SK-N-SH treated with all-trans-retinoic acid at 6 μM for 48 hours (cell line): ENCODE measurements around the gene MEIS1.
"Not testable (repeated sequence)": the region's sequence is repeated elsewhere in the genome, so short reads cannot be mapped to it uniquely, and the experiment has no call there.

Experiments
- ATAC-seq: fragments of 200-7000 bp; cut with Tn5 transposase; 3 replicates; pipeline ENCODE4 v1.9.1; 2020; ENCODE audit warnings: mild to moderate bottlenecking, moderate library complexity
- ARNTL ChIP-seq: fragments of 450-650 bp; formaldehyde crosslinking; IDR thresholded peaks from 2 replicates; pipeline ENCODE4 v1.5.0; 2020; ENCODE audit warnings: low read depth, mild to moderate bottlenecking, moderate library complexity, borderline replicate concordance
- ESRRG ChIP-seq: fragments of 250-450 bp; sonication (Bioruptor Pico); IDR thresholded peaks from 2 replicates; pipeline ENCODE4 v1.6.1; 2021; ENCODE audit warnings: mild to moderate bottlenecking
- GLIS3 ChIP-seq: fragments of 250-450 bp; sonication (Bioruptor Pico); IDR thresholded peaks from 2 replicates; pipeline ENCODE4 v1.5.0; 2020; ENCODE audit warnings: mild to moderate bottlenecking, moderate library complexity
- OSR1 ChIP-seq: fragments of 250-450 bp; sonication (Bioruptor Pico); IDR thresholded peaks from 2 replicates; pipeline ENCODE4 v1.8.0; 2022; ENCODE audit warnings: moderate library complexity, mild to moderate bottlenecking, inconsistent platforms
- PPARA ChIP-seq: fragments of 250-450 bp; sonication (Bioruptor Pico); IDR thresholded peaks from 2 replicates; pipeline ENCODE4 v1.5.0; 2020; ENCODE audit warnings: mild to moderate bottlenecking, borderline replicate concordance
- RARB ChIP-seq: fragments of 250-450 bp; sonication (Bioruptor Pico); IDR thresholded peaks from 2 replicates; pipeline ENCODE4 v1.8.0; 2021; ENCODE audit warnings: mild to moderate bottlenecking, moderate library complexity
- SNAI2 ChIP-seq: fragments of 250-450 bp; sonication (Bioruptor Pico); IDR thresholded peaks from 2 replicates; pipeline ENCODE4 v1.5.0; 2020; ENCODE audit warnings: mild to moderate bottlenecking, moderate library complexity
- TCF4 ChIP-seq: fragments of 250-450 bp; sonication (Bioruptor Pico); IDR thresholded peaks from 2 replicates; pipeline ENCODE4 v1.8.0; 2021; ENCODE audit warnings: mild to moderate bottlenecking, moderate library complexity, borderline replicate concordance
- TOX ChIP-seq: fragments of 250-450 bp; sonication (Bioruptor Pico); IDR thresholded peaks from 2 replicates; pipeline ENCODE4 v1.8.0; 2021; ENCODE audit warnings: mild to moderate bottlenecking, moderate library complexity, borderline replicate concordance
- ZC3H10 ChIP-seq: fragments of 250-450 bp; sonication (Bioruptor Pico); IDR thresholded peaks from 2 replicates; pipeline ENCODE4 v1.5.1; 2021; ENCODE audit warnings: mild to moderate bottlenecking, moderate library complexity
- ZFP3 ChIP-seq: fragments of 250-450 bp; sonication (Bioruptor Pico); IDR thresholded peaks from 2 replicates; pipeline ENCODE4 v1.5.0; 2020; ENCODE audit warnings: mild to moderate bottlenecking, moderate library complexity
- ZFP30 ChIP-seq: fragments of 450-650 bp; formaldehyde crosslinking; IDR thresholded peaks from 2 replicates; pipeline ENCODE4 v1.5.0; 2022; ENCODE audit warnings: mild to moderate bottlenecking, moderate library complexity
- ZNF565 ChIP-seq: fragments of 450-650 bp; formaldehyde crosslinking; conservative IDR thresholded peaks from 2 replicates; pipeline ENCODE4 v1.5.0; 2020; ENCODE audit warnings: low read depth, mild to moderate bottlenecking, moderate library complexity
- ZNF70 ChIP-seq: fragments of 450-650 bp; formaldehyde crosslinking; IDR thresholded peaks from 2 replicates; pipeline ENCODE4 v1.5.0; 2020; ENCODE audit warnings: mild to moderate bottlenecking, moderate library complexity
- ZNF8 ChIP-seq: fragments of 450-650 bp; formaldehyde crosslinking; IDR thresholded peaks from 2 replicates; pipeline ENCODE4 v1.5.0; 2020; ENCODE audit warnings: mild to moderate bottlenecking, moderate library complexity
- TF ChIP-seq, protein P1 (sequence below): fragments of 250-450 bp; sonication (Bioruptor Pico); IDR thresholded peaks from 2 replicates; pipeline ENCODE4 v1.8.0; 2021; ENCODE audit warnings: low read depth, mild to moderate bottlenecking, moderate library complexity, borderline replicate concordance
- TF ChIP-seq, protein P2 (sequence below): fragments of 250-450 bp; sonication (Bioruptor Pico); IDR thresholded peaks from 2 replicates; pipeline ENCODE4 v1.8.0; 2020; ENCODE audit warnings: mild to moderate bottlenecking, moderate library complexity, borderline replicate concordance
- TF ChIP-seq, protein P3 (sequence below): fragments of 250-450 bp; sonication (Bioruptor Pico); IDR thresholded peaks from 2 replicates; pipeline ENCODE4 v1.5.1; 2020; ENCODE audit warnings: low read depth, mild to moderate bottlenecking, moderate library complexity
- TF ChIP-seq, protein P4 (sequence below): fragments of 250-450 bp; sonication (Bioruptor Pico); IDR thresholded peaks from 2 replicates; pipeline ENCODE4 v1.5.1; 2021; ENCODE audit warnings: mild to moderate bottlenecking, moderate library complexity
- TF ChIP-seq, protein P5 (sequence below): fragments of 250-450 bp; sonication (Bioruptor Pico); IDR thresholded peaks from 2 replicates; pipeline ENCODE4 v1.5.0; 2020; ENCODE audit warnings: mild to moderate bottlenecking, moderate library complexity

The MEIS1 gene

DNA sequence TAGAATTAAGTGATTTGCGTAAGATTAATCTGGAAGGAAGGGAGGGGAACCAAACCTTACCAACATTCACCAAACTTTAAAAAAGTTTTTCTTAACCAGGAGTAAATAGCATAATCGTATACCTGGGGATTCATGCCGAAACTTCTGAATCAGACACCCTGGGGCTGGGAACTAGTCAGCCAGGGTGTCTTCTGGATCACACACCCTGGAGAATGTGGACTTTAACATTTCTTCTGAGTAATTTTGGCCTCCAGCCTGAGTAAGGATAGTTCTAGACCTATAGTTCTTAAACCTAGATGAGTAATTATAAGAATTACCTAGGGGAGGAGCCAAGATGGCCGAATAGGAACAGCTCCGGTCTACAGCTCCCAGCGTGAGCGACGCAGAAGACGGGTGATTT lies 44.1 kb upstream of the MEIS1 start:
- ATAC-seq = no peak
- no peak for TF ChIP-seq ZNF70 (CRISPR knock-in tag)
- no peak for TF ChIP-seq ARNTL (CRISPR knock-in tag)
- TF ChIP-seq ZC3H10 (CRISPR knock-in tag) = no peak
- TF ChIP-seq RARB (CRISPR knock-in tag) = no peak
- no peak for TF ChIP-seq ZFP3 (CRISPR knock-in tag)
- TF ChIP-seq, protein P1, sequence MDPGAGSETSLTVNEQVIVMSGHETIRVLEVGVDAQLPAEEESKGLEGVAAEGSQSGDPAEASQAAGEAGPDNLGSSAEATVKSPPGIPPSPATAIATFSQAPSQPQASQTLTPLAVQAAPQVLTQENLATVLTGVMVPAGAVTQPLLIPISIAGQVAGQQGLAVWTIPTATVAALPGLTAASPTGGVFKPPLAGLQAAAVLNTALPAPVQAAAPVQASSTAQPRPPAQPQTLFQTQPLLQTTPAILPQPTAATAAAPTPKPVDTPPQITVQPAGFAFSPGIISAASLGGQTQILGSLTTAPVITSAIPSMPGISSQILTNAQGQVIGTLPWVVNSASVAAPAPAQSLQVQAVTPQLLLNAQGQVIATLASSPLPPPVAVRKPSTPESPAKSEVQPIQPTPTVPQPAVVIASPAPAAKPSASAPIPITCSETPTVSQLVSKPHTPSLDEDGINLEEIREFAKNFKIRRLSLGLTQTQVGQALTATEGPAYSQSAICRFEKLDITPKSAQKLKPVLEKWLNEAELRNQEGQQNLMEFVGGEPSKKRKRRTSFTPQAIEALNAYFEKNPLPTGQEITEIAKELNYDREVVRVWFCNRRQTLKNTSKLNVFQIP (CRISPR knock-in tag) = no peak
- no peak for TF ChIP-seq OSR1
- TF ChIP-seq, protein P2, sequence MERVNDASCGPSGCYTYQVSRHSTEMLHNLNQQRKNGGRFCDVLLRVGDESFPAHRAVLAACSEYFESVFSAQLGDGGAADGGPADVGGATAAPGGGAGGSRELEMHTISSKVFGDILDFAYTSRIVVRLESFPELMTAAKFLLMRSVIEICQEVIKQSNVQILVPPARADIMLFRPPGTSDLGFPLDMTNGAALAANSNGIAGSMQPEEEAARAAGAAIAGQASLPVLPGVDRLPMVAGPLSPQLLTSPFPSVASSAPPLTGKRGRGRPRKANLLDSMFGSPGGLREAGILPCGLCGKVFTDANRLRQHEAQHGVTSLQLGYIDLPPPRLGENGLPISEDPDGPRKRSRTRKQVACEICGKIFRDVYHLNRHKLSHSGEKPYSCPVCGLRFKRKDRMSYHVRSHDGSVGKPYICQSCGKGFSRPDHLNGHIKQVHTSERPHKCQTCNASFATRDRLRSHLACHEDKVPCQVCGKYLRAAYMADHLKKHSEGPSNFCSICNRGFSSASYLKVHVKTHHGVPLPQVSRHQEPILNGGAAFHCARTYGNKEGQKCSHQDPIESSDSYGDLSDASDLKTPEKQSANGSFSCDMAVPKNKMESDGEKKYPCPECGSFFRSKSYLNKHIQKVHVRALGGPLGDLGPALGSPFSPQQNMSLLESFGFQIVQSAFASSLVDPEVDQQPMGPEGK = no peak
- TF ChIP-seq ZNF8 (CRISPR knock-in tag) = no peak
- no peak for TF ChIP-seq ESRRG
- TF ChIP-seq, protein P3, sequence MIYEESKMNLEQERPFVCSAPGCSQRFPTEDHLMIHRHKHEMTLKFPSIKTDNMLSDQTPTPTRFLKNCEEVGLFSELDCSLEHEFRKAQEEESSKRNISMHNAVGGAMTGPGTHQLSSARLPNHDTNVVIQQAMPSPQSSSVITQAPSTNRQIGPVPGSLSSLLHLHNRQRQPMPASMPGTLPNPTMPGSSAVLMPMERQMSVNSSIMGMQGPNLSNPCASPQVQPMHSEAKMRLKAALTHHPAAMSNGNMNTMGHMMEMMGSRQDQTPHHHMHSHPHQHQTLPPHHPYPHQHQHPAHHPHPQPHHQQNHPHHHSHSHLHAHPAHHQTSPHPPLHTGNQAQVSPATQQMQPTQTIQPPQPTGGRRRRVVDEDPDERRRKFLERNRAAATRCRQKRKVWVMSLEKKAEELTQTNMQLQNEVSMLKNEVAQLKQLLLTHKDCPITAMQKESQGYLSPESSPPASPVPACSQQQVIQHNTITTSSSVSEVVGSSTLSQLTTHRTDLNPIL (CRISPR knock-in tag) = no peak
- TF ChIP-seq TCF4 (CRISPR knock-in tag) = no peak
- no peak for TF ChIP-seq SNAI2 (CRISPR knock-in tag)
- TF ChIP-seq, protein P4, sequence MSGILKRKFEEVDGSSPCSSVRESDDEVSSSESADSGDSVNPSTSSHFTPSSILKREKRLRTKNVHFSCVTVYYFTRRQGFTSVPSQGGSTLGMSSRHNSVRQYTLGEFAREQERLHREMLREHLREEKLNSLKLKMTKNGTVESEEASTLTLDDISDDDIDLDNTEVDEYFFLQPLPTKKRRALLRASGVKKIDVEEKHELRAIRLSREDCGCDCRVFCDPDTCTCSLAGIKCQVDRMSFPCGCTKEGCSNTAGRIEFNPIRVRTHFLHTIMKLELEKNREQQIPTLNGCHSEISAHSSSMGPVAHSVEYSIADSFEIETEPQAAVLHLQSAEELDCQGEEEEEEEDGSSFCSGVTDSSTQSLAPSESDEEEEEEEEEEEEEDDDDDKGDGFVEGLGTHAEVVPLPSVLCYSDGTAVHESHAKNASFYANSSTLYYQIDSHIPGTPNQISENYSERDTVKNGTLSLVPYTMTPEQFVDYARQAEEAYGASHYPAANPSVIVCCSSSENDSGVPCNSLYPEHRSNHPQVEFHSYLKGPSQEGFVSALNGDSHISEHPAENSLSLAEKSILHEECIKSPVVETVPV = no peak
- TF ChIP-seq ZNF565 (CRISPR knock-in tag) = no peak
- no peak for TF ChIP-seq ZFP30
- TF ChIP-seq TOX (CRISPR knock-in tag) = no peak
- no peak for TF ChIP-seq PPARA

DNA sequence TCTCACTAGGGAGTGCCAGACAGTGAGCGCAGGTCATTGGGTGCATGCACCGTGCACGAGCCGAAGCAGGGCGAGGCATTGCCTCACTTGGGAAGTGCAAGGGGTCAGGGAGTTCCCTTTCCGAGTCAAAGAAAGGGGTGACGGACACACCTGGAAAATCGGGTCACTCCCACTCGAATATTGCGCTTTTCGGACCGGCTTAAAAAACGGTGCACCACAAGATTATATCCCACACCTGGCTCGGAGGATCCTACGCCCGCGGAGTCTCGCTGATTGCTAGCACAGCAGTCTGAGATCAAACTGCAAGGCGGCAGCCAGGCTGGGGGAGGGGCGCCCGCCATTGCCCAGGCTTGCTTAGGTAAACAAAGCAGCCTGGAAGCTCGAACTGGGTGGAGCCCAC lies 43.7 kb upstream of the MEIS1 start:
- not testable (repeated sequence) for ATAC-seq

DNA sequence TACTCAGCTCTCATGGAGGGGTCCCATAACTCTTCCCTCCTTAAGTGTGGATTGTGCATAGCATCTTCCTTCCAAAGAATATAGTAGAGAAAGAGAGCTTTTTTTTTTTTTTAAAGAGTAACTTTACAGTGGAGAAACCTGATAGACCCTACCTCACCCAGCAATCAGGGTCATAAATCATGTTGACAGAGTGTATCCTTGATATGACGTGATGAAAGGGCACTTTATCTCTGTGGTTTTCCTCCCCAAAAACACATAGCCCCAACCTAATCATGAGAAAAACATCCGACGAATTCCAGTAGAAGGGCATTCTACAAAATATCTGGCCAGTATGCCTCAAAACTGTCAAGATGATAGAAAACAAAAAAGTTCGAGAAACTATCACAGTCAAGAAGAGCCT lies 29.5 kb upstream of the MEIS1 start:
- ATAC-seq = no peak
- TF ChIP-seq GLIS3 (no peak), TCF4 (CRISPR knock-in tag) (no peak)
- TF ChIP-seq, protein P2 = no peak

DNA sequence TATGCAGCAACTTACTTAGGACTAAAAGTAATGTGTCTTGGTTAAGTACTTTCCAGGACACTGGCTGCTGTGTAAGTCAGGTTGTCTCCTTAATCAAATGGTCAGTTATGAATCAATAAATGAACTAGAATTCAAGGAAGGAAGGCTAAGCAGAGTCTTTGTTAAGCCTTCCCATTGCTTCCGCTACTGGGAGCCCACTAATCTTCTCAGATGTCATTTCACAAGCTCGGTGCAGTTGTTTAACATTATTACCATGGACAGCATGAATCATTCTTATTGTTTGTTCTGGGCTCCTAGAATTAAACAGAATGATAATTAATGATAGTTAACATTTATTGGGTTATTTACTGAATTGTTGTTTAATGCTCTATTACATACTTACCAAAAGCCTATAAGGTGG lies 26.0 kb upstream of the MEIS1 start:
- TF ChIP-seq SNAI2 (CRISPR knock-in tag) (no peak), ZNF8 (CRISPR knock-in tag) (no peak), ZNF70 (CRISPR knock-in tag) (no peak), OSR1 (no peak), PPARA (no peak)
- TF ChIP-seq, protein P5, sequence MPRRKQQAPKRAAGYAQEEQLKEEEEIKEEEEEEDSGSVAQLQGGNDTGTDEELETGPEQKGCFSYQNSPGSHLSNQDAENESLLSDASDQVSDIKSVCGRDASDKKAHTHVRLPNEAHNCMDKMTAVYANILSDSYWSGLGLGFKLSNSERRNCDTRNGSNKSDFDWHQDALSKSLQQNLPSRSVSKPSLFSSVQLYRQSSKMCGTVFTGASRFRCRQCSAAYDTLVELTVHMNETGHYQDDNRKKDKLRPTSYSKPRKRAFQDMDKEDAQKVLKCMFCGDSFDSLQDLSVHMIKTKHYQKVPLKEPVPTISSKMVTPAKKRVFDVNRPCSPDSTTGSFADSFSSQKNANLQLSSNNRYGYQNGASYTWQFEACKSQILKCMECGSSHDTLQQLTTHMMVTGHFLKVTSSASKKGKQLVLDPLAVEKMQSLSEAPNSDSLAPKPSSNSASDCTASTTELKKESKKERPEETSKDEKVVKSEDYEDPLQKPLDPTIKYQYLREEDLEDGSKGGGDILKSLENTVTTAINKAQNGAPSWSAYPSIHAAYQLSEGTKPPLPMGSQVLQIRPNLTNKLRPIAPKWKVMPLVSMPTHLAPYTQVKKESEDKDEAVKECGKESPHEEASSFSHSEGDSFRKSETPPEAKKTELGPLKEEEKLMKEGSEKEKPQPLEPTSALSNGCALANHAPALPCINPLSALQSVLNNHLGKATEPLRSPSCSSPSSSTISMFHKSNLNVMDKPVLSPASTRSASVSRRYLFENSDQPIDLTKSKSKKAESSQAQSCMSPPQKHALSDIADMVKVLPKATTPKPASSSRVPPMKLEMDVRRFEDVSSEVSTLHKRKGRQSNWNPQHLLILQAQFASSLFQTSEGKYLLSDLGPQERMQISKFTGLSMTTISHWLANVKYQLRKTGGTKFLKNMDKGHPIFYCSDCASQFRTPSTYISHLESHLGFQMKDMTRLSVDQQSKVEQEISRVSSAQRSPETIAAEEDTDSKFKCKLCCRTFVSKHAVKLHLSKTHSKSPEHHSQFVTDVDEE (CRISPR knock-in tag) = no peak
- TF ChIP-seq, protein P2 = no peak
- ATAC-seq = no peak
